Pancreas (tissue), 10 donors: Measurements from ENCODE around the gene ZFAND6. TPM values are rescaled to one million over a fixed set of nuclear protein-coding genes. Genes with fewer than 3 reads are reported as not detected.
"Not testable (repeated sequence)": the region's sequence is repeated elsewhere in the genome, so short reads cannot be mapped to it uniquely, and the experiment has no call there.

Source experiments
- ATAC-seq, 4 donors: fragments of 200-7000 bp; cut with Tn5 transposase; one replicate each; pipeline versions ENCODE4 v1.8.0 to v1.9.1; 2020; ENCODE audit warnings: mild to moderate bottlenecking in 4 of 4, moderate library complexity in 4 of 4
- DNase-seq, 6 donors: peaks; one replicate each; pipeline ENCODE4 v3.0.0-alpha.2; 2020
- FAIRE-seq: peaks from 2 replicates; lab custom pipeline; 2012; peaks lifted over from hg19 to GRCh38; lab: Jason Lieb, UNC
- H3K27ac ChIP-seq, 4 donors: fragments of 200-600 bp; sonication (generic); 1 replicate in 3 of 4; 2 replicates in 1 of 4; pipeline versions ENCODE4 v1.5.0 to v1.8.0; 2020
- H3K27me3 ChIP-seq, 4 donors: fragments of 200-600 bp; one replicate each; pipeline ENCODE4 v1.8.0; 2021
- H3K36me3 ChIP-seq, 3 donors: fragments of 200-600 bp; sonication (generic) in 1 of 3; one replicate each; pipeline versions ENCODE4 v1.5.0 to v1.8.0; 2020 to 2021
- H3K4me1 ChIP-seq, 3 donors: fragments of 200-600 bp; one replicate each; pipeline ENCODE4 v1.8.0; 2021
- H3K4me3 ChIP-seq, 4 donors: fragments of 200-600 bp; sonication (generic) in 2 of 4; one replicate each; pipeline versions ENCODE4 v1.5.0 to v1.8.0; 2020 to 2021
- H3K9me3 ChIP-seq, 4 donors: fragments of 200-600 bp; one replicate each; pipeline ENCODE4 v1.8.0; 2021
- CTCF ChIP-seq, 4 donors: fragments of 200-600 bp; sonication (generic) in 3 of 4; IDR thresholded peaks; one replicate each; pipeline versions ENCODE4 v1.5.0 to v1.8.0; 2021; ENCODE audit warnings: antibody characterized with exemption in 4 of 4
- WGBS, 2 donors: extraction: QIAGEN DNeasy Blood & Tissue Kit; methylation state at CpG; one replicate each; pipeline ENCODE4 v1.1.7; 2013; 5-methylcytosine and 5-hydroxymethylcytosine counted together
- intact Hi-C, 3 donors: fragments of 100-400 bp; cut with DNase I; formaldehyde crosslinking; loops; one replicate each; pipeline versions ENCODE4 v1.11.1 to v1.14.2; 2022
- polyA plus RNA-seq, 2 donors: library from polyadenylated mRNA; stranded (reverse); fragments of 200-250 nt; gene quantifications; one replicate each; pipeline ENCODE4 v1.2.3, GENCODE V29; 2013
- total RNA-seq, 6 donors: library from RNA; stranded (reverse); fragmentation: NEBNext Ultra II Directional in 4 of 6; extraction: Animal tissue kit (Norgen Biotek cat#: 25700) in 4 of 6; gene quantifications; one replicate each; pipeline versions ENCODE4 v1.2.1 to v1.2.4, GENCODE V29; 2021 to 2023
- donor health status: healthy with polysubstance abuse.
- donor health status: DM: no; HTN: no; CAD: no; lungs with moderate emphysema.
- donor health status: DM: no; HTN: no; CAD: no.
- donor health status: control.
- donor health status: control.
- donor health status: Bipolar disorder and iron deficiency.
- donor health status: DM: yes; HTN: yes; CAD: no.
- donor health status: DM: no; HTN: no; CAD: no.
- donor health status: DM: no; HTN: no; CAD: no.
- donor health status: DM: yes; HTN: yes; CAD: no.

ZFAND6 gene
- total and polyA plus RNA-seq, 8 donors: 16.9 to 41.5 (median 19.1) TPM

GRCh38 chr15:80155001-80155377 is 95.5 kb downstream of the ZFAND6 start:
- intact Hi-C loops: loop anchor here in 1 of 3 donors (10.0 kb wide), 1 partner anchor 90 kb away; no protein-coding TSS in a partner anchor
- H3K4me3 ChIP-seq: no peak overlapping the region
- no peak for TF ChIP-seq CTCF (IDR thresholded peaks at IDR 0.05)
- H3K4me1 ChIP-seq: no peaks in the 10 kb centered on the region
- DNase-seq (no peak), FAIRE-seq (no peak), ATAC-seq (no peak)
- no peaks in the 10 kb centered on the region for H3K9me3 ChIP-seq
- H3K36me3 ChIP-seq: peaks cover 0 to 3% (median 0%) of the 10 kb centered on the region in 3 donors
- no peaks in the 10 kb centered on the region for H3K27me3 ChIP-seq
- WGBS, 2 donors: 88 to 94% methylated on average over 5 of the region's 5 CpGs
- no peak overlapping the region for H3K27ac ChIP-seq

- DNase-seq, H3K9me3 ChIP-seq, FAIRE-seq, H3K27me3 ChIP-seq, H3K4me1 ChIP-seq, H3K27ac ChIP-seq, ATAC-seq, H3K36me3 ChIP-seq, H3K4me3 ChIP-seq: not testable (repeated sequence)
- intact Hi-C loops: loop anchor here in 1 of 3 donors (10.0 kb wide), 1 partner anchor 91 kb away; no protein-coding TSS in a partner anchor
- WGBS, 2 donors: 79 to 84% methylated on average over 16 of the region's 16 CpGs
These were observed 96.1 kb downstream of the ZFAND6 start for GRCh38 chr15:80155378-80156175.

- ATAC-seq (no peak), DNase-seq (no peak), FAIRE-seq (no peak)
- no peaks in the 10 kb centered on the region for H3K27me3 ChIP-seq
- TF ChIP-seq CTCF (IDR thresholded peaks at IDR 0.05): no peak
- H3K36me3 ChIP-seq: peaks cover 0 to 5% (median 0%) of the 10 kb centered on the region in 3 donors
- 90 to 96% methylated on average over 8 of the region's 8 CpGs for WGBS, 2 donors
- H3K4me1 ChIP-seq: no peaks in the 10 kb centered on the region
- H3K27ac ChIP-seq: no peak overlapping the region
- no peaks in the 10 kb centered on the region for H3K9me3 ChIP-seq
- intact Hi-C loops: loop anchor here in 1 of 3 donors (10.0 kb wide), 1 partner anchor 91 kb away; no protein-coding TSS in a partner anchor
- H3K4me3 ChIP-seq: no peak overlapping the region
These were observed 96.8 kb downstream of the ZFAND6 start for GRCh38 chr15:80156176-80156720.

- peaks cover 0 to 5% (median 0%) of the 10 kb centered on the region in 3 donors for H3K36me3 ChIP-seq
- no peak for DNase-seq
- WGBS, 2 donors: 94% methylated on average over 5 of the region's 5 CpGs
- H3K9me3 ChIP-seq: no peaks in the 10 kb centered on the region
- ATAC-seq: no peak
- H3K27ac ChIP-seq: no peak overlapping the region
- no peak for FAIRE-seq
- intact Hi-C loops: loop anchor here in 1 of 3 donors (10.0 kb wide), 1 partner anchor 92 kb away; no protein-coding TSS in a partner anchor
- no peaks in the 10 kb centered on the region for H3K4me1 ChIP-seq
- TF ChIP-seq CTCF (IDR thresholded peaks at IDR 0.05): no peak
- no peak overlapping the region for H3K4me3 ChIP-seq
- H3K27me3 ChIP-seq: no peaks in the 10 kb centered on the region
These were observed 97.7 kb downstream of the ZFAND6 start for GRCh38 chr15:80157215-80157614.

- Histone ChIP-seq H3K36me3 (peaks cover 0 to 5% (median 0%) of the 10 kb centered on the region in 3 donors), H3K4me1 (no peaks in the 10 kb centered on the region), H3K4me3 (no peak overlapping the region), H3K9me3 (no peaks in the 10 kb centered on the region), H3K27me3 (no peaks in the 10 kb centered on the region), H3K27ac (no peak overlapping the region)
- FAIRE-seq: no peak
- WGBS, 2 donors: 91 to 96% methylated on average over 5 of the region's 5 CpGs
- ATAC-seq: no peak
- no peak for TF ChIP-seq CTCF (IDR thresholded peaks at IDR 0.05)
- intact Hi-C loops: loop anchor here in 1 of 3 donors (10.0 kb wide), 1 partner anchor 94 kb away; no protein-coding TSS in a partner anchor
- DNase-seq: no peak
These were observed 99.8 kb downstream of the ZFAND6 start for GRCh38 chr15:80159301-80159700.
